GM18507 (cell line): ENCODE measurements around the gene TMEM214.

Experiments
- DNase-seq: peaks from one replicate; pipeline ENCODE4 v3.0.0; 2011; ENCODE audit warnings: low read depth; ENCODE audit not compliant: insufficient read length; ENCODE audit errors: extremely low spot score
- FAIRE-seq: peaks from 2 replicates; lab custom pipeline; 2011; peaks lifted over from hg19 to GRCh38; lab: Jason Lieb, UNC

The TMEM214 gene

DNA sequence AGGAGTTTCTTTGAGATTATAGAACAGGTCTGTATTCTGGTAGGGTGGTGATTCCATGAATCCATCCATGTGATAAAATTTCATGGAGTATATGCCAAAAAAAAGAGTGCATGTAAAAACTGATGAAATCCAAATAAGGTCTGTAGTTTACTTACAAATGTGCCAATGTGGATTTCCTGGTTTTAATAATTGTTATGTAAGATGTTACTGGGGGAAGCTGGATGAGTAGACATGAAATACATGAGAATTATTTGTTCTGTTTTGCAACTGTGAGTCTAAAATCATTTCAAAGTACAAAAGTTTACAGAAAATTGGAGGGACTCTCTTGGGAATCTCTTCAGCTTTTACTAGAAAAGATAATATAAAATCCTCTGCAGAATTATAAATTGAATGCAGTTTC, 23.7 kb upstream of the TMEM214 start:
- no peak for DNase-seq
- no peak for FAIRE-seq

GRCh38 chr2:27009716-27010115, 23.0 kb upstream of the TMEM214 start:
- DNase-seq: no peak
- FAIRE-seq: no peak

- FAIRE-seq (no peak), DNase-seq (no peak)
Measured at GRCh38 chr2:27010139-27010538, 22.6 kb upstream of the TMEM214 start.

DNA sequence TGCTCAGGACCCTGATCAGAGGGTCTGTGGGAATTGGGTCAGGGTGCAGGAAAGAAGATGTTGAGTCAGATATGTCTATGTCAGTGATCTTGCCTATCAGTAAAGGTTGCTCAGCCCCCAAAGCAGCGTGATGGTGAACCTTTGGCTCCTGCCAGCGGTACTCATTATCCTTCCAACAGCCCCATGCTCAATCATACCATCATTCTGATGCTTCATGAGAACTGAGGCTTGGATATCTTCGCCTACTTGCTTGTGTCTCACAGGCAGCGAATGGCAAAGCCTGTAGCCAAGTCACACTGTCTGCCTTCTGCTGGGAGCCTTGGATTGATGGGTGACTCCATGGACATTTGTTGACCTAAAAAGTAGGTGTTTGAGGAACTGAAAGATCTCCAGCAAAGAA, 19.0 kb upstream of the TMEM214 start:
- no peak for DNase-seq
- FAIRE-seq: no peak

GRCh38 chr2:27014771-27015433, 17.9 kb upstream of the TMEM214 start:
- DNase-seq: no peak
- no peak for FAIRE-seq

DNA sequence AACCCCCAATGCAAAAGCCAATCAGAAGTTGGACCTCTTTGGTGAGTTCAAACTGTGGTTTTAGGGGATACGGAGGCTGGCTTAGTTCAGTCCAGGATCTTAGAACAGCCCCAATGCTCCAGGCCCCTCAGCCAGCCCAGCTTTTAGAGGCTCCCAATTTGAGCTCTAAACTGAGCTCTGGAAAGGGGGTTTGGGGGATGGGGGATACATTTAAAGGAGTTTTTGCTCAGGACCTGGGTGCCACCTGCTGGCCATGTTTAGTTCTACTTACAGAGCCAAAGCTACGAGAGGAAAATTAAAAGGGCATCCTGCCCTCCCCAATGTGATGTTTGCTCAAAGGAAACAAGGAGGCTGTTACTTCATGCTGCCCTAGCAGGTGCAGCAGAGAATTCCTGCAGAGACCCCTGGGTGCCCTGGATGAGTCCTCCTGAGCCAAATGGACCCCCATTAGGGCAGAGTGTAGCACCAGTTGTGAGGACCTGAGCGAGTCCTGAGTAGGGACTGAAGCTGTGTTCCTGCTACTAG, 15.9 kb upstream of the TMEM214 start:
- no peak for DNase-seq
- peak; percentile 67 for FAIRE-seq

GRCh38 chr2:27018142-27018541, 14.6 kb upstream of the TMEM214 start:
- no peak for FAIRE-seq
- DNase-seq: no peak

- DNase-seq (no peak), FAIRE-seq (no peak)
Measured at GRCh38 chr2:27019459-27019858, 13.3 kb upstream of the TMEM214 start.

- no peak for DNase-seq
- no peak for FAIRE-seq
Measured at GRCh38 chr2:27019931-27020855, 12.6 kb upstream of the TMEM214 start.

GRCh38 chr2:27021253-27022049, 11.3 kb upstream of the TMEM214 start:
- DNase-seq (no peak), FAIRE-seq (no peak)

DNA sequence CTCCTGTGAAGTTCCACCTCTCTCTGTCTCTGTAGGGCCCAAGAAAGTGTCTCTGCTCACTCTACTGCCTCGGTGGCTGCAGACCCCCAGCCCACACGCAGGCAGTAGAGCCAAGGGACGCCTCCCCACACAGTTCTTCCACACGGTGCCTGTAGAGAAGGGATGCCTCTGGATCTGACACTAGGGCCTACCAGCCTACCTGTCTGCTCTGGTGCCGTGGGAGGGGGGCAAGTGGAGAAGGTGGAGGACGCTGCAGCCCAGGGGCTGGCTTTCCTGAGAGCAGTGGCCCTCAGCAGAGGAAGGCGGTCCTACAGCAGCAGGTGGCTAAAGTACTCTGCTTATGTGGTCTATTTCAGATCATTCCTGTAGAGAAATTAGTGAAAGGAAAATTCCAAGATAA, 9.0 kb upstream of the TMEM214 start:
- DNase-seq (no peak), FAIRE-seq (no peak)

DNA sequence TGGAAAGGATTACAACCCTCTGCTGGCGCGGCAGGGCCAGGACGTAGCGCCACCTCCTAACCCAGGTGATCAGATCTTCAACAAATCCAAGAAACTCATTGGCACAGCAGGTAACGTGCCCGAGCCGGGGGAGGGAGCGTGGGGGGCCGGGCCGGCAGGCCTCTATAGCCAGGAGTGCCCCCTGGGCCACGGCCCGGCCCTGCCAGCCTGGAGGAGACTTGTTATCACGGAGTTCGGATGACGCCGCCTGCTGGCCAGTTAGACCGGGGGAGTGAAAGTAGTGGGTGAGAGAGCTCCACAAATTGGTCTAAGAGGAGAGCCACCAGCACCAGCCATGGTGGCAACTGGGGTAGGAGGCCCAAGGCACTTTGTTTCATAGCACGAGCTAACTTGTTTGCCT, 8.6 kb upstream of the TMEM214 start:
- DNase-seq: no peak
- no peak for FAIRE-seq

DNA sequence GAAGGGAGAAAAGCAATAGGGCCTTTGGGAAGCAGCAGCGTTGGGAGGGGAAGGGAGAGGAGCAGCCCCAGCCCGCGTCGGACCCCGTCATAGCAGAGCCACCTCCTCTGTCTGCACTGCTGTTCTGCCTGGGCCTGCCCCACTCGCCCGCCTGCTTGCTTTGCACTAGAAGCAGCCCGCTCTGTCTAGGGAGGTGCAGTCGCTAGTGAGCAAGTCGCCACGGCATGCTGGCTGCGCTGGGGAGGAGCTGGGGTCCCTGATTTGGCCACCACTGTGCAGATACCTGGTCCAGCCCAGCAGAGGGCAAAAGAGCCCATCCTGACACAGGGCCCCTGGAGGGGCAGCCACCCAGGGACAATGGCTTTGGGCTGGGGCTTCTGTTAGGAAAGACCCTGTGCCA, 8.0 kb upstream of the TMEM214 start:
- no peak for FAIRE-seq
- no peak for DNase-seq

DNA sequence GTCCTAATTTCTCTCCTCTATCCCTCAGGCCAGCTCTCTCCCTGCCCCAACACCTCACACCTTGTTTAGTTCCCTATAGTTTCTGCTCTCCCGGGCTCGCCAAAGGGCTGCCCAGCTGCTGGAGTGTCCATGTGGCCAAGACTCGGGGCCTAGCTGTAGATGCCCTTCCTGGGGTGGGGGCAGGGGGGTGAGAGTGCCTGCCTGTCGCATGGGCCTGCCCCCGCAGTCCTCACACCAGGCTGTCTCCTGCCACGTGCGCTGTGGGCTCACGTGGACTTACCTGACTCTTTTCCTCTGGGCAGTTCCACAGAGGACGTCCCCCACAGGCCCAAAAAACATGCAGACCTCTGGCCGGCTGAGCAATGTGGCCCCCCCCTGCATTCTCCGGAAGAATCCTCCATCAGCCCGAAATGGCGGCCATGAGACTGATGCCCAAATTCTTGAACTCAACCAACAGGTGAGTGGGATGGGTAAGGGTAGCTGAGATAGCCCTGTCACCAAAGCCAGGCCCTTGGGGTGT, 7.4 kb upstream of the TMEM214 start:
- DNase-seq (no peak), FAIRE-seq (no peak)

DNA sequence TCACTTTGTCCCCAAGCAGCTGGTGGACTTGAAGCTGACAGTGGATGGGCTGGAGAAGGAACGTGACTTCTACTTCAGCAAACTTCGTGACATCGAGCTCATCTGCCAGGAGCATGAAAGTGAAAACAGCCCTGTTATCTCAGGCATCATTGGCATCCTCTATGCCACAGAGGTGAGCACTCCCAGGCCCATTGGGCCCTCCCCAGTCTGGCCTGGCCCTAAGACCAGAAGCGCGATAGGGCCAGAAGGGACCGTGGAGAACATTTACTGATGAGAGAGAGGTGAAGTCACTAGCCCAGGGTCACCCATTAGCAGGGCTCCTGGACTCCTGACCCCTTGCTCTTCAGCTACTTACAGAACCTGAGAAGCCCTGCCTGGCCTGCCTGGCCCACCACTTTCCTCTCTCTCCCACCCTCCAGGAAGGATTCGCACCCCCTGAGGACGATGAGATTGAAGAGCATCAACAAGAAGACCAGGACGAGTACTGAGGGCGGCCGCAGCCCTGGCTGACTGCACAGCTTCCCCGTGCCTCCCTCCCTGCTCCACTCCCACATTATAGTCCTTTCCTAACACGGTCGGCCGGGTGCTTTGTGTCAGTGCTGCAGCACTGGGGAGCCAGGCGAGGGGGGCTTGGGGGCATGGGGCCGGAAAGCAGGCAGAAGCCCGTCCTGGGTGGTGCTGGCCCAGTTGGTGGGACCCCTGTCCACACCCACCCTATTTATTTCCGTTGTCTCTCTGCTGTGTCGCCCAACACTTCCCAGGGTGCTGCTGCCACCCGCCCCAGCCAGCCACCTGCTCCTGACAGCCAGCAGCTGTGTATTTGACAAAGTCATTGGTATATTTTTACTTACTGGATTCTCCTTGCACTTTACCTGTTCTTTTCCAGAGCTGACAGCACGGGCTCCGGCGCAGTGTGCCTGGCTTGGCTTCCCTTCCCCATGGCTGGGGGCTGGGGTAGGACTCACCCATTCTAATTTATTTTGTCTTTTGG, 6.6 kb upstream of the TMEM214 start:
- no peak for FAIRE-seq

GRCh38 chr2:27027211-27027651, 5.5 kb upstream of the TMEM214 start:
- FAIRE-seq: no peak

More for the DNA sequence above, 6.6 kb upstream of the TMEM214 start:
- no peak for DNase-seq

DNA sequence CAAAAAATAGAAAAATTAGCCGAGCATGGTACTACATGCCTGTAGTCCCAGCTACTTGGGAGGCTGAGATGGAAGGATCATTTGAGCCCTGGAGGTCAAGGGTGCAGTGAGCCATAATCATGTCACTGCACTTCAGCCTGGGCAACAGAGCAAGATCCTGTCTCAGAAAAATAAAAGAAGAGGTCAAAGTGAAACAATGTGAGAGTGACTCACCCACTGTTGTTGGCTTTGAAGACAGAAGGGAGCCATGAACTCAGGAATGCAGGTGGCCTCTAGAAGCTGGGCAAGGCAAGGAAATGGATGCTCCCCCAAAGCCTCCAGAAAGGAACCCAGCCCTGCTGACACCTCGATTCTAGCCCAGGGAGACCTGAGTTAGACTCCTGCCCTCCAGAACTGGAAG, 3.7 kb upstream of the TMEM214 start:
- DNase-seq (no peak), FAIRE-seq (no peak)

More at GRCh38 chr2:27027211-27027651, 5.5 kb upstream of the TMEM214 start:
- DNase-seq: no peak

GRCh38 chr2:27033253-27033852, 588 bp downstream of the TMEM214 start:
- no peak for DNase-seq
- no peak for FAIRE-seq
